Lower leg skin (tissue), 3 donors: ENCODE results near the gene POC1A.

Experiments
- POLR2A ChIP-seq, 2 donors: fragments of 450-650 bp; IDR thresholded peaks; one replicate each; pipeline ENCODE4 v1.6.1; 2016 to 2017; ENCODE audit warnings: antibody characterized with exemption in 2 of 2, mild to moderate bottlenecking in 1 of 2, moderate library complexity in 1 of 2
- TF ChIP-seq, protein P1 (sequence below), 3 donors: fragments of 450-650 bp; IDR thresholded peaks; one replicate each; pipeline ENCODE4 v1.5.1; 2016; ENCODE audit warnings: antibody characterized with exemption in 3 of 3, mild to moderate bottlenecking in 3 of 3, moderate library complexity in 2 of 3

DNA sequence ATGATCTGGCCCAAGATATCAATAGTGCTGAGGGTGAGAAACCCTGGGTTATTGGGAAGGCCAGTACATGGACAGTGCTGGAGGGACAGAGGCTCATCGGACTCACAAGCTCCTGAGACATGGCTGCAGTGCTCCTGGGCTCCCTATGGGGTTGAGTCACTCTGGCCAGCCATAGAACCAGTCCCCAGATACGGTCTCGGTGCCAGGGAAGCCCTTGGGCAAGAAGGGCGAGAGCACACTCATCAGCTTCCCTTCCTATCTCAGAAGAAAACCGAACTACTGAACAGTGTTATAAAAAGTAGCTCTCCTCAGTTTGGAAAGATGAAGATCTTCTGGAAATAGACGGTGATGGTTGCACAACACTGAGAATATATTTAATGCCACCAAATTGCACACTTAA, 34.4 kb downstream of the POC1A start:
- TF ChIP-seq, protein P1, sequence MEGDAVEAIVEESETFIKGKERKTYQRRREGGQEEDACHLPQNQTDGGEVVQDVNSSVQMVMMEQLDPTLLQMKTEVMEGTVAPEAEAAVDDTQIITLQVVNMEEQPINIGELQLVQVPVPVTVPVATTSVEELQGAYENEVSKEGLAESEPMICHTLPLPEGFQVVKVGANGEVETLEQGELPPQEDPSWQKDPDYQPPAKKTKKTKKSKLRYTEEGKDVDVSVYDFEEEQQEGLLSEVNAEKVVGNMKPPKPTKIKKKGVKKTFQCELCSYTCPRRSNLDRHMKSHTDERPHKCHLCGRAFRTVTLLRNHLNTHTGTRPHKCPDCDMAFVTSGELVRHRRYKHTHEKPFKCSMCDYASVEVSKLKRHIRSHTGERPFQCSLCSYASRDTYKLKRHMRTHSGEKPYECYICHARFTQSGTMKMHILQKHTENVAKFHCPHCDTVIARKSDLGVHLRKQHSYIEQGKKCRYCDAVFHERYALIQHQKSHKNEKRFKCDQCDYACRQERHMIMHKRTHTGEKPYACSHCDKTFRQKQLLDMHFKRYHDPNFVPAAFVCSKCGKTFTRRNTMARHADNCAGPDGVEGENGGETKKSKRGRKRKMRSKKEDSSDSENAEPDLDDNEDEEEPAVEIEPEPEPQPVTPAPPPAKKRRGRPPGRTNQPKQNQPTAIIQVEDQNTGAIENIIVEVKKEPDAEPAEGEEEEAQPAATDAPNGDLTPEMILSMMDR (IDR thresholded peaks at IDR 0.05) = no peak
- no peak for TF ChIP-seq POLR2A (IDR thresholded peaks at IDR 0.05)
